Left ventricle myocardium inferior (tissue), 1 donor: ENCODE measurements around the gene DIAPH2. TPM values are rescaled to one million over a fixed set of nuclear protein-coding genes. Genes with fewer than 3 reads are reported as not detected.

ENCODE experiments used
- DNase-seq: peaks from one replicate; pipeline ENCODE4 v3.0.0-alpha.2; 2020
- H3K27ac ChIP-seq: fragments of 200-600 bp; replicated peaks from 2 replicates; pipeline ENCODE4 v1.8.0; 2021
- H3K27me3 ChIP-seq: fragments of 200-600 bp; 2 replicates; pipeline ENCODE4 v1.8.0; 2021; ENCODE audit warnings: low read depth
- H3K36me3 ChIP-seq: fragments of 200-600 bp; 2 replicates; pipeline ENCODE4 v1.8.0; 2021
- H3K4me1 ChIP-seq: fragments of 200-600 bp; 2 replicates; pipeline ENCODE4 v1.8.0; 2021
- H3K4me3 ChIP-seq: fragments of 200-600 bp; 2 replicates; pipeline ENCODE4 v1.8.0; 2021; ENCODE audit warnings: mild to moderate bottlenecking, moderate library complexity
- H3K9me3 ChIP-seq: fragments of 200-600 bp; replicated peaks from 2 replicates; pipeline ENCODE4 v1.8.0; 2021
- CTCF ChIP-seq: fragments of 200-600 bp; IDR thresholded peaks from 2 replicates; pipeline ENCODE4 v1.8.0; 2021; ENCODE audit warnings: antibody characterized with exemption, mild to moderate bottlenecking, borderline replicate concordance
- intact Hi-C: fragments of 100-400 bp; cut with micrococcal nuclease; formaldehyde crosslinking; loops from one replicate; pipeline ENCODE4 v1.11.0; 2022
- total RNA-seq: library from RNA; stranded (reverse); fragmentation: NEBNext Ultra II Directional; extraction: Animal tissue kit (Norgen Biotek cat#: 25700); gene quantifications from one replicate; pipeline ENCODE4 v1.2.1, GENCODE V29; 2021
- donor health status: DM: no; HTN: yes; CAD: no; lungs with severe emphysema.

Gene DIAPH2
- total RNA-seq, 1 donor from 2014 or later = 9.3 TPM

DNA sequence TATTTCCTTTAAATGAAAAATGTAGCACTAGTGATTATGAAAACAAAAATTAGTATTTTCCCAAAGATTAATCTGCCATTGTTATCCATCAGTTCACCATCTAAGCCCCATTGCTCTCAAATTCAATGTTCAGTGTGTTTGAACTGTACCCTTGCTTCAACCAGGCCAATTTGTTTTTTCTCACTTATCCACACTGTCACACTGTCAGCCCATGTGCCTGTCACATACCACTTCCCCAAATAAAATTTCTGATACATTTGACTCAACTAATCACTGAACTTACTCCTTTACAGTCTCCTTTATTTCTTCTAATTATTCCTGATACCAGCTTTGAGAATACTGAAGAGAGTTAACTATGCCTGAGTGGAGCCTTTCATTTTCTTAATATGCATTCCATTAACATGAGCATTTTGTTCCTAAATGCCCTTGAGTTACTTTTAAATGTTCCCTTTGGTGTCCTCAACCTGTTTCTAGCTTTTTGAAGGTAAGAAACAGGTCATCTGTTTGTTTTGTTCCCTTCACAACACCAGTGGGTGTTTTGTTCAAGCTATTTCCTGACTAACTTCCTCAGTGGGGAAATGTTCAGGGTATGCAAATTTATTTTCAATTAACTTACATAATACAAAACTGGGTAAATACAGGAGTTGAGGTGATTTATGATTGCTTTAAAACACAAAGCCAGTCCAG is 316.2 kb downstream of the DIAPH2 start:
- Histone ChIP-seq H3K27ac (no peak overlapping the region), H3K27me3 (no peaks in the 10 kb centered on the region), H3K9me3 (no peaks in the 10 kb centered on the region), H3K36me3 (no peaks in the 10 kb centered on the region), H3K4me3 (no peak overlapping the region), H3K4me1 (no peaks in the 10 kb centered on the region)
- TF ChIP-seq CTCF = no peak
- DNase-seq = no peak
- intact Hi-C loops = no loop called here

DNA sequence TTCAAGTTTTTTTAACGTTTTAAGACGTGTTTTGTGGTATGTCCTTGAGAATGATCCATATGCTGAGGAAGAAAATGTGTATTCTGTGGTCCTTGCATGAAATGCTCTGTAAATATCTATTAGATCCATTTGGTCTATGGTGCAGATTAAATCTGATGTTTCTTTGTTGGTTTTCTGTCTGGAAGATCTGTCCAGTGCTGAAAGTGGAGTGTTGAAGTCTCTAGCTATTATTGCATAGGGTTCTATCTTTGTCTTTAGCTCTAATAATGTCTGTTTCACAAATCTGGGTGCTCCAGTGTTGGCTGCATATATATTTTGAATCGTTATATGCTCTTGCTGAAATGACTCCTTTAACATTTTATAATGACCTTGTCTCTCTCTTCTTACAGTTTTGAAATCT is 321.5 kb downstream of the DIAPH2 start:
- Histone ChIP-seq H3K4me3 (no peak overlapping the region), H3K27ac (no peak overlapping the region), H3K27me3 (no peaks in the 10 kb centered on the region), H3K4me1 (no peaks in the 10 kb centered on the region), H3K9me3 (no peaks in the 10 kb centered on the region), H3K36me3 (no peaks in the 10 kb centered on the region)
- intact Hi-C loops = no loop called here
- no peak for TF ChIP-seq CTCF
- DNase-seq = no peak

GRCh38 chrX:97009391-97009790 is 324.7 kb downstream of the DIAPH2 start:
- Histone ChIP-seq H3K27ac (no peak overlapping the region), H3K9me3 (no peaks in the 10 kb centered on the region), H3K4me1 (no peaks in the 10 kb centered on the region), H3K4me3 (no peak overlapping the region), H3K36me3 (no peaks in the 10 kb centered on the region), H3K27me3 (no peaks in the 10 kb centered on the region)
- intact Hi-C loops = no loop called here
- TF ChIP-seq CTCF = no peak
- DNase-seq = no peak

DNA sequence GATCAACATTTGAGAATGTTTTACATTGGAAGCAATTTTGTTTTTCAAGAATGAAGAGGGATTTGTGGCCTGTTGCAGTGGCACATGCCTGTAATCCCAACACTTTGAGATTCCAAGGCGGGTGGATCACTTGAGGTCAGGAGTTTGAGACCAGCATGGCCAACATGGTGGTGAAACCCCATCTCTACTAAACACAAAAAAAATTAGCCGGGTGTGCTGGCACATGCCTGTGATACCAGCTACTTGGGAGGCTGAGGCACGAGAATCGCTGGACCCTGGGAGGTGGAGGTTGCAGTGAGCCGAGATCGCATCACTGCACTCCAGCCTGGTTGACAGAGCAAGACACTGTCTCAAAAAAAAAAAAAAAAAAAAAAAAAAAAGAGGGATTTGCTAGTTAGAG is 326.9 kb downstream of the DIAPH2 start:
- no peak for TF ChIP-seq CTCF
- intact Hi-C loops = no loop called here
- no peak for DNase-seq

DNA sequence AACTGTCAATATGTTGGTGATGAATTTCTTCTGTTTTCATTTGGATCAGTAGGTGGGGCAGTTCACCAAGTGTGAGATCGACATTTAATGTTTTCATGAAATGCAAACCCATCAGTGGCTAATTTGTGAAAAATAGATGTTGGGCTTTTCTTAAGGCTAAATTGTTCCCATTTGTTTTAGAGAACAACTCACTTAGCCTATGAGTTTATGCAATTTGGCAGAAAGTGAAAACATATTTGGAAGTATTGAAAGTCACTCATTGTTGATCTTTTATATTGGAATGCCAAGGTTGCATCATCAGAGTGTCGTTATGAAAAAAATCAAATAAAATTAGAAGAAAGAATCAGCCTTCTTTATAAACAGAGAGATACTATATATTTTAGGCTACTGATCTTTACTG is 331.5 kb downstream of the DIAPH2 start:
- Histone ChIP-seq H3K4me3 (no peak overlapping the region), H3K4me1 (no peaks in the 10 kb centered on the region), H3K9me3 (no peaks in the 10 kb centered on the region), H3K36me3 (no peaks in the 10 kb centered on the region), H3K27me3 (no peaks in the 10 kb centered on the region), H3K27ac (no peak overlapping the region)
- no peak for TF ChIP-seq CTCF
- intact Hi-C loops = no loop called here
- no peak for DNase-seq

More for the DNA sequence above, 326.9 kb downstream of the DIAPH2 start:
- H3K27me3 ChIP-seq = no peaks in the 10 kb centered on the region
- no peaks in the 10 kb centered on the region for H3K36me3 ChIP-seq
- no peak overlapping the region for H3K27ac ChIP-seq
- H3K4me1 ChIP-seq = no peaks in the 10 kb centered on the region
- no peak overlapping the region for H3K4me3 ChIP-seq
- no peaks in the 10 kb centered on the region for H3K9me3 ChIP-seq

DNA sequence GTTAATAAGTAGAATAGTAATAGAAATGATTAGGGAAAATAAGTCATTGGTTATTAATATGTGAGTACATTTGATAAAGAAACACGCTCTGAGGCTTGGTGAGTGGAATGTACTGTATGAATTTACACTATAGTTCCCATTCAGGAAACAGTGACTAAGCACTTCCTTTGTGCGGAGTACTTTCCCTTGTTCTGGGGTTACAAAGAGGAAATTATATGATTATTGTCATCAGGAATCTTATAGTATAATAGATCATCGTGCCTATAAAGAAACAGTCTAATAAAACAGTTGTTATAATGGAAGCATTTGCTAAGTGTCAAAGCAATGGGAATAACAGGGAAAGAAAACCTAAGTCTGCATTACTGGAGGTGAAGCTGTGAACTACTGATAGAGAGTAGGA is 337.0 kb downstream of the DIAPH2 start:
- Histone ChIP-seq H3K4me3 (no peak overlapping the region), H3K4me1 (no peaks in the 10 kb centered on the region), H3K36me3 (no peaks in the 10 kb centered on the region), H3K27ac (no peak overlapping the region), H3K27me3 (no peaks in the 10 kb centered on the region), H3K9me3 (no peaks in the 10 kb centered on the region)
- intact Hi-C loops = no loop called here
- no peak for DNase-seq
- TF ChIP-seq CTCF = no peak
